ENCODE measurements around the gene RMDN2. TPM values are rescaled to one million over a fixed set of nuclear protein-coding genes. Genes with fewer than 3 reads are reported as not detected.

RMDN2 gene
- total RNA-seq, 2 donors from 2014 or later: 10.4 to 11.5 TPM

DNA sequence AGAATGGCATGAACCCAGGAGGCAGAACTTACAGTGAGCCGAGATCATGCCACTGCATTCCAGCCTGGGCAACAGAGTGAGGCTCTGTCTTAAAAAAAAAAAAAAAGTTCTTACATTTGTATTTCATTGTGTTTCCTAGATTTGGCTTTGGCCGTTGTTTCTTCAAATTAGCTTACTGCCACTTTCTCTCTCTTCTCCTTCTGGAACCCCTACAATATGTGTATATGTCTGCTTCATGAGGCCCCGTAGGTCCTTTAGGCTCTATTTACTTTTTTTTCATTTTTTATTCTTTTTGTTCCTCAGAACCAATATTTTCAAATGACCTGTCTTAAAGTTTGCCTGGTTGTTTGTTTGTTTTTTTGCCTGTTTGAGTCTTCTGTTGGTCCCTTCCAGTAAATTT, 41.2 kb downstream of the RMDN2 start:
- intact Hi-C loops (cut with DNase I): no loop called here
- no peak for DNase-seq
- WGBS, 2 donors: 96 to 98% methylated on average over 3 of the region's 3 CpGs
- TF ChIP-seq POLR2A (IDR thresholded peaks at IDR 0.05): no peak
- TF ChIP-seq, protein P1, sequence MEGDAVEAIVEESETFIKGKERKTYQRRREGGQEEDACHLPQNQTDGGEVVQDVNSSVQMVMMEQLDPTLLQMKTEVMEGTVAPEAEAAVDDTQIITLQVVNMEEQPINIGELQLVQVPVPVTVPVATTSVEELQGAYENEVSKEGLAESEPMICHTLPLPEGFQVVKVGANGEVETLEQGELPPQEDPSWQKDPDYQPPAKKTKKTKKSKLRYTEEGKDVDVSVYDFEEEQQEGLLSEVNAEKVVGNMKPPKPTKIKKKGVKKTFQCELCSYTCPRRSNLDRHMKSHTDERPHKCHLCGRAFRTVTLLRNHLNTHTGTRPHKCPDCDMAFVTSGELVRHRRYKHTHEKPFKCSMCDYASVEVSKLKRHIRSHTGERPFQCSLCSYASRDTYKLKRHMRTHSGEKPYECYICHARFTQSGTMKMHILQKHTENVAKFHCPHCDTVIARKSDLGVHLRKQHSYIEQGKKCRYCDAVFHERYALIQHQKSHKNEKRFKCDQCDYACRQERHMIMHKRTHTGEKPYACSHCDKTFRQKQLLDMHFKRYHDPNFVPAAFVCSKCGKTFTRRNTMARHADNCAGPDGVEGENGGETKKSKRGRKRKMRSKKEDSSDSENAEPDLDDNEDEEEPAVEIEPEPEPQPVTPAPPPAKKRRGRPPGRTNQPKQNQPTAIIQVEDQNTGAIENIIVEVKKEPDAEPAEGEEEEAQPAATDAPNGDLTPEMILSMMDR (IDR thresholded peaks at IDR 0.05): no peak
- Histone ChIP-seq H3K27me3 (no peaks in the 10 kb centered on the region), H3K4me1 (no peaks in the 10 kb centered on the region), H3K4me3 (no peak overlapping the region), H3K36me3 (replicated peaks in 1 of 2; ENCODE audit: insufficient read depth in 1 of 2, low read depth in 2 of 2) (no peaks in the 10 kb centered on the region), H3K9me3 (no peaks in the 10 kb centered on the region), H3K27ac (no peak overlapping the region)
- ATAC-seq: no peak

DNA sequence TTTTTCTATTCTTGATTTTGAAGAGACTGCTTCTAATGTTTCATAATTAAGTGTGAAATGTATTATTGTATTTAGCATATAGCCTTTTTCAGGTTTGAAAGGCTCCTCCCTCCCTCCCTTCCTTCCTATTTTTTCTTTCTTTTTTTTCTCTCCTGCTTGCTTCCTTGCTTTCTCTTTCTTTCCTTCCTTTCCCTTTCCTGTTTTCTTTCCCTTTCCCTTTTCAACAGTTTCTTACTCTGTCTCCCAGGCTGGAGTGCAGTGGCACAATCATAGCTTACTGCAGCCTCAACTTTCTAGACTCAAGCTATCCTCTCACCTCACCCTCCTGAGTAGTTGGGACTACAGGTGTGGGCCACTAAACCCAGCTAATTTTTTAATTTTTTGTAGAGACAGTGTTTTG, 44.6 kb downstream of the RMDN2 start:
- Histone ChIP-seq H3K4me1 (no peaks in the 10 kb centered on the region), H3K36me3 (replicated peaks in 1 of 2; ENCODE audit: insufficient read depth in 1 of 2, low read depth in 2 of 2) (no peaks in the 10 kb centered on the region), H3K27ac (no peak overlapping the region), H3K27me3 (no peaks in the 10 kb centered on the region), H3K4me3 (no peak overlapping the region), H3K9me3 (no peaks in the 10 kb centered on the region)
- TF ChIP-seq POLR2A (IDR thresholded peaks at IDR 0.05): no peak
- TF ChIP-seq, protein P1 (IDR thresholded peaks at IDR 0.05): no peak
- ATAC-seq: no peak
- no peak for DNase-seq
- intact Hi-C loops (cut with DNase I): no loop called here

DNA sequence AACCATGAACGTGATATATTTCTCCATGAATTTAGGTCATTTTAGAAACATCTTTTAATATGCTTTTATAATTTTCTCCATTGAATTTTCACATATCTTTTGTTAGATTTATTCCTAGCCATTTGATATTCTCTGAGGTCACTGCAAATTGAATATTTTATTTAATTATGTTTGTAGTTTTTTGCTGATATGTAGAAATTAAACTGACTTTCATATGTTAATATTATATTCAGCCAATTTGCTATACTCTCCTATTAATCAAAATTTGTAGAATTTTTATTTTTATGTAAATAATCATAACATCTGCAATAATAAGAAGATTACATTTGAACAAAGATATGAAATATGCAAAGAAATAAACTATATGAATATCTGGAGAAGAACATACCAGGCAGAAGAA, 46.9 kb downstream of the RMDN2 start:
- TF ChIP-seq POLR2A (IDR thresholded peaks at IDR 0.05): no peak
- TF ChIP-seq, protein P1 (IDR thresholded peaks at IDR 0.05): no peak
- H3K4me3 ChIP-seq: no peak overlapping the region
- no peaks in the 10 kb centered on the region for H3K36me3 ChIP-seq (replicated peaks in 1 of 2; ENCODE audit: insufficient read depth in 1 of 2, low read depth in 2 of 2)
- ATAC-seq: no peak
- H3K27me3 ChIP-seq: no peaks in the 10 kb centered on the region
- H3K4me1 ChIP-seq: no peaks in the 10 kb centered on the region
- no peaks in the 10 kb centered on the region for H3K9me3 ChIP-seq
- DNase-seq: no peak
- intact Hi-C loops (cut with DNase I): no loop called here
- no peak overlapping the region for H3K27ac ChIP-seq
- 89 to 92% methylated on average over 1 of the region's 1 CpG for WGBS, 2 donors

DNA sequence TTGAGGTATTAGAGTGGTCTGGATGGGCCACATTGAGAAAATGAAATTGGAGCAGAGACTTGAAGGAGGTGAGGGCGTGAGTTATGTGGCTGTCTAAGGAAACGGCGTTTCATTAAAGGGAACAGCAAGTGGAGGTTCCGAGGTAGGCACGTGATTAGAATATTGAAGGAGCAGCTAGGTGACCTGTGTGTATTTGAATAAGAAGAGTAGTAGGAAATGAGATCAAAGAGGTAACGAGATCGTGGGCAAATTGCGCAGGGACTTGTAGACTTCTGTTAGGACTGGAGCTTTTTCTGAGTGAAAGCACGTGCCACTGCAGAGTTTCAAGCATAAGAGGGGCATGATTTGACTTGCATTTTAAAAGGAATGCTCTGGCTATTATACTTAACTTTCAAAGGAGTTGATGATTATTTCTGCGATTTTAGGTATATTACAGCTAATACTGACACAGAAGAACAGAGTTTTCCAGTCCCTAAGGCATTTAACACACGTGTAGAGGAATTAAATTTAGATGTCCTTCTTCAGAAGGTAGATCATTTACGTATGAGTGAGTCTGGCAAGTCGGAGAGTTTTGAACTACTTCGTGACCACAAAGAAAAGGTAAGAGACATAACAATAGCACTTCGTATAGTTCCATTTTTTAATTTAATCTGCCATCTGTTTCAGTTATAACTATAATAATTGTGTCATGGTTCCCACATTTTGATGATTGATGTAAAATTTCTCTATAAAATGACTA, 48.7 kb downstream of the RMDN2 start:
- Histone ChIP-seq H3K27me3 (no peaks in the 10 kb centered on the region), H3K27ac (no peak overlapping the region), H3K4me3 (no peak overlapping the region), H3K9me3 (no peaks in the 10 kb centered on the region), H3K4me1 (no peaks in the 10 kb centered on the region), H3K36me3 (replicated peaks in 1 of 2; ENCODE audit: insufficient read depth in 1 of 2, low read depth in 2 of 2) (no peaks in the 10 kb centered on the region)
- intact Hi-C loops (cut with DNase I): no loop called here
- no peak for DNase-seq
- TF ChIP-seq POLR2A (IDR thresholded peaks at IDR 0.05): no peak
- TF ChIP-seq, protein P1 (IDR thresholded peaks at IDR 0.05): no peak
- 92% methylated on average over 15 of the region's 15 CpGs for WGBS, 2 donors
- ATAC-seq: no peak

DNA sequence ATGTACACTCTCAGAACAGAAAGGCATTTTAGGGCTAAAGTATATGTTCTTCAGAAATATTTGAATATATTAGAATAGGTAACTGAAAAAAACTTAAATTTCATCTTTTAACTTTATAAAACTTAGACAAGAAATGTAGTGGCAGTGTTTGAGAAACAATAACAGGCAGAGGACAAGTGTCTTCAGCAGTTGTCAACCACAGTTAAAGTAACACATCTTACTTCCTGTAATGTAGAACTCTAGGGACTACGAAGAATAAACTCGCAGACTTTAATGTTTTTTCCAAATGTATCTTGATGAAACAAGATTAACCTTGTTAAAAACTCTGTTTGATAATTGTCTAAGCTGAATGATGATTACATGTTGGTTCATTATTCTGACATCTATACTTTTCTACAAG, 50.7 kb downstream of the RMDN2 start:
- Histone ChIP-seq H3K4me3 (no peak overlapping the region), H3K36me3 (replicated peaks in 1 of 2; ENCODE audit: insufficient read depth in 1 of 2, low read depth in 2 of 2) (no peaks in the 10 kb centered on the region), H3K27ac (no peak overlapping the region), H3K9me3 (no peaks in the 10 kb centered on the region), H3K4me1 (no peaks in the 10 kb centered on the region), H3K27me3 (no peaks in the 10 kb centered on the region)
- no peak for ATAC-seq
- intact Hi-C loops (cut with DNase I): no loop called here
- TF ChIP-seq, protein P1 (IDR thresholded peaks at IDR 0.05): no peak
- TF ChIP-seq POLR2A (IDR thresholded peaks at IDR 0.05): no peak
- no peak for DNase-seq
- 74 to 88% methylated on average over 2 of the region's 2 CpGs for WGBS, 2 donors

Measured in body of pancreas (tissue), 4 donors.